Naive B cell (primary cell): ENCODE measurements around the gene LASP1NB.

Experiments
- ATAC-seq, 2 donors: fragments of 150-1000 bp; cut with Tn5 transposase; 2 replicates each; pipeline ENCODE4 v1.10.0; 2021; ENCODE audit warnings: low read depth in 2 of 2, mild to moderate bottlenecking in 2 of 2, moderate library complexity in 2 of 2
- DNase-seq: peaks from one replicate; pipeline ENCODE4 v3.0.0; 2022
- H3K27ac Mint-ChIP-seq, 6 donors: one replicate each; pipeline ENCODE4 v1.8.0; 2020 to 2022; ENCODE audit warnings: mild to moderate bottlenecking in 6 of 6, mixed read lengths in 6 of 6, moderate library complexity in 5 of 6, inconsistent platforms in 2 of 6
- H3K27me3 Mint-ChIP-seq, 3 donors: one replicate each; pipeline ENCODE4 v1.8.0; 2021 to 2022; ENCODE audit warnings: mixed read lengths in 3 of 3, mild to moderate bottlenecking in 1 of 3
- H3K36me3 Mint-ChIP-seq, 2 donors: one replicate each; pipeline ENCODE4 v1.8.0; 2020 to 2022; ENCODE audit warnings: mixed read lengths in 2 of 2, inconsistent platforms in 1 of 2, mild to moderate bottlenecking in 1 of 2
- H3K4me1 Mint-ChIP-seq, 3 donors: one replicate each; pipeline ENCODE4 v1.8.0; 2020 to 2022; ENCODE audit warnings: mixed read lengths in 3 of 3, inconsistent platforms in 1 of 3, mild to moderate bottlenecking in 1 of 3, moderate library complexity in 1 of 3
- H3K4me3 Mint-ChIP-seq, 8 donors: one replicate each; pipeline ENCODE4 v1.8.0; 2020 to 2022; ENCODE audit warnings: mild to moderate bottlenecking in 8 of 8, mixed read lengths in 8 of 8, moderate library complexity in 8 of 8, inconsistent platforms in 2 of 8
- H3K9me3 Mint-ChIP-seq, 7 donors: one replicate each; pipeline ENCODE4 v1.8.0; 2020 to 2022; ENCODE audit warnings: mixed read lengths in 7 of 7, mild to moderate bottlenecking in 5 of 7, inconsistent platforms in 2 of 7, moderate library complexity in 1 of 7

Gene LASP1NB

GRCh38 chr17:38889745-38890409 is 35.5 kb upstream of the LASP1NB start:
- Mint-ChIP-seq H3K36me3 (no peaks in the 10 kb centered on the region), H3K4me3 (peak overlapping the region in 1 of 8 donors; percentile 6), H3K9me3 (no peaks in the 10 kb centered on the region), H3K4me1 (peaks cover 33 to 42% (median 38%) of the 10 kb centered on the region in 3 donors), H3K27ac (peak overlapping the region; percentile 21 to 85 (median 76)), H3K27me3 (no peaks in the 10 kb centered on the region)
- DNase-seq (no peak), ATAC-seq (no peak)

- no peaks in the 10 kb centered on the region for H3K27me3 Mint-ChIP-seq
- H3K4me3 Mint-ChIP-seq: no peak overlapping the region
- no peaks in the 10 kb centered on the region for H3K9me3 Mint-ChIP-seq
- ATAC-seq: no peak
- no peaks in the 10 kb centered on the region for H3K36me3 Mint-ChIP-seq
- peaks cover 28 to 41% (median 33%) of the 10 kb centered on the region in 3 donors for H3K4me1 Mint-ChIP-seq
- DNase-seq: no peak
- peak overlapping the region in 2 of 6 donors; percentile 69 to 78 for H3K27ac Mint-ChIP-seq
These were observed 35.0 kb upstream of the LASP1NB start for GRCh38 chr17:38890410-38890746.

- Mint-ChIP-seq H3K27me3 (no peaks in the 10 kb centered on the region), H3K27ac (peak overlapping the region; percentile 63 to 94 (median 86)), H3K4me3 (peak overlapping the region in 5 of 8 donors; percentile 36 to 80 (median 58)), H3K9me3 (no peaks in the 10 kb centered on the region), H3K36me3 (no peaks in the 10 kb centered on the region), H3K4me1 (peaks cover 19 to 34% (median 22%) of the 10 kb centered on the region in 3 donors)
- ATAC-seq (peak; percentile 76 to 84), DNase-seq (no peak)
These were observed 34.0 kb upstream of the LASP1NB start for GRCh38 chr17:38891441-38891840.

GRCh38 chr17:38892083-38892482 is 33.3 kb upstream of the LASP1NB start:
- peak; percentile 76 to 77 for ATAC-seq
- Mint-ChIP-seq H3K9me3 (no peaks in the 10 kb centered on the region), H3K4me1 (peaks cover 21 to 33% (median 21%) of the 10 kb centered on the region in 3 donors), H3K27me3 (no peaks in the 10 kb centered on the region), H3K4me3 (peak overlapping the region in 4 of 8 donors; percentile 36 to 80 (median 50)), H3K36me3 (no peaks in the 10 kb centered on the region), H3K27ac (peak overlapping the region; percentile 66 to 94 (median 86))
- no peak for DNase-seq

GRCh38 chr17:38892620-38893019 is 32.8 kb upstream of the LASP1NB start:
- DNase-seq: no peak
- H3K9me3 Mint-ChIP-seq: no peaks in the 10 kb centered on the region
- no peak overlapping the region for H3K4me3 Mint-ChIP-seq
- H3K36me3 Mint-ChIP-seq: no peaks in the 10 kb centered on the region
- peak overlapping the region in 4 of 6 donors; percentile 66 to 91 (median 80) for H3K27ac Mint-ChIP-seq
- H3K4me1 Mint-ChIP-seq: peaks cover 23 to 36% (median 27%) of the 10 kb centered on the region in 3 donors
- ATAC-seq: no peak
- no peaks in the 10 kb centered on the region for H3K27me3 Mint-ChIP-seq

GRCh38 chr17:38893113-38893512 is 32.3 kb upstream of the LASP1NB start:
- ATAC-seq (no peak), DNase-seq (no peak)
- Mint-ChIP-seq H3K4me1 (peaks cover 26 to 41% (median 31%) of the 10 kb centered on the region in 3 donors), H3K9me3 (no peaks in the 10 kb centered on the region), H3K27ac (peak overlapping the region in 2 of 6 donors; percentile 15 to 18), H3K4me3 (no peak overlapping the region), H3K27me3 (no peaks in the 10 kb centered on the region), H3K36me3 (no peaks in the 10 kb centered on the region)

GRCh38 chr17:38893607-38894006 is 31.8 kb upstream of the LASP1NB start:
- ATAC-seq (no peak), DNase-seq (no peak)
- Mint-ChIP-seq H3K27me3 (no peaks in the 10 kb centered on the region), H3K4me1 (peaks cover 31 to 46% (median 36%) of the 10 kb centered on the region in 3 donors), H3K27ac (peak overlapping the region in 2 of 6 donors; percentile 15 to 75), H3K36me3 (no peaks in the 10 kb centered on the region), H3K9me3 (no peaks in the 10 kb centered on the region), H3K4me3 (no peak overlapping the region)

- Mint-ChIP-seq H3K36me3 (no peaks in the 10 kb centered on the region), H3K4me3 (no peak overlapping the region)
- no peak for DNase-seq
These were observed 31.1 kb upstream of the LASP1NB start for GRCh38 chr17:38894276-38894675.

GRCh38 chr17:38896346-38896954 is 29.0 kb upstream of the LASP1NB start:
- ATAC-seq (no peak), DNase-seq (no peak)
- H3K4me1 Mint-ChIP-seq: peaks cover 37 to 50% (median 50%) of the 10 kb centered on the region in 3 donors
- no peaks in the 10 kb centered on the region for H3K27me3 Mint-ChIP-seq
- no peaks in the 10 kb centered on the region for H3K36me3 Mint-ChIP-seq
- H3K27ac Mint-ChIP-seq: peak overlapping the region; percentile 47 to 98 (median 74)
- no peak overlapping the region for H3K4me3 Mint-ChIP-seq
- no peaks in the 10 kb centered on the region for H3K9me3 Mint-ChIP-seq

More at GRCh38 chr17:38894276-38894675, 31.1 kb upstream of the LASP1NB start:
- ATAC-seq: no peak
- peak overlapping the region in 4 of 6 donors; percentile 30 to 90 (median 80) for H3K27ac Mint-ChIP-seq
- H3K4me1 Mint-ChIP-seq: peaks cover 37 to 53% (median 43%) of the 10 kb centered on the region in 3 donors
- H3K27me3 Mint-ChIP-seq: no peaks in the 10 kb centered on the region
- H3K9me3 Mint-ChIP-seq: no peaks in the 10 kb centered on the region

GRCh38 chr17:38897176-38897575 is 28.2 kb upstream of the LASP1NB start:
- Mint-ChIP-seq H3K4me1 (peaks cover 33 to 46% (median 44%) of the 10 kb centered on the region in 3 donors), H3K9me3 (no peaks in the 10 kb centered on the region), H3K27ac (peak overlapping the region; percentile 32 to 98 (median 79)), H3K4me3 (peak overlapping the region in 2 of 8 donors; percentile 29 to 84), H3K36me3 (no peaks in the 10 kb centered on the region), H3K27me3 (no peaks in the 10 kb centered on the region)
- DNase-seq: no peak
- ATAC-seq: no peak

GRCh38 chr17:38897671-38898290 is 27.6 kb upstream of the LASP1NB start:
- no peak for ATAC-seq
- Mint-ChIP-seq H3K27me3 (no peaks in the 10 kb centered on the region), H3K4me1 (peaks cover 27 to 46% (median 40%) of the 10 kb centered on the region in 3 donors), H3K4me3 (peak overlapping the region in 6 of 8 donors; percentile 83 to 96 (median 86)), H3K27ac (peak overlapping the region; percentile 97 to 99 (median 98)), H3K36me3 (no peaks in the 10 kb centered on the region), H3K9me3 (no peaks in the 10 kb centered on the region)
- no peak for DNase-seq

GRCh38 chr17:38898291-38898679 is 27.1 kb upstream of the LASP1NB start:
- H3K4me3 Mint-ChIP-seq: peak overlapping the region; percentile 18 to 96 (median 86)
- DNase-seq (no peak), ATAC-seq (peak; percentile 3 to 6)
- no peaks in the 10 kb centered on the region for H3K27me3 Mint-ChIP-seq
- H3K4me1 Mint-ChIP-seq: peaks cover 26 to 49% (median 38%) of the 10 kb centered on the region in 3 donors
- no peaks in the 10 kb centered on the region for H3K36me3 Mint-ChIP-seq
- no peaks in the 10 kb centered on the region for H3K9me3 Mint-ChIP-seq
- H3K27ac Mint-ChIP-seq: peak overlapping the region; percentile 97 to 99 (median 98)

- peak overlapping the region; percentile 97 to 99 (median 98) for H3K27ac Mint-ChIP-seq
- ATAC-seq (peak; percentile 95), DNase-seq (peak; percentile 81)
- peak overlapping the region; percentile 18 to 96 (median 86) for H3K4me3 Mint-ChIP-seq
- H3K9me3 Mint-ChIP-seq: no peaks in the 10 kb centered on the region
- peaks cover 26 to 54% (median 36%) of the 10 kb centered on the region in 3 donors for H3K4me1 Mint-ChIP-seq
- no peaks in the 10 kb centered on the region for H3K36me3 Mint-ChIP-seq
- no peaks in the 10 kb centered on the region for H3K27me3 Mint-ChIP-seq
These were observed 26.5 kb upstream of the LASP1NB start for GRCh38 chr17:38898812-38899348.
